Endothelial cell of umbilical vein (primary cell): ENCODE data around the gene PLOD2.

Experiments used
- CTCF ChIP-seq, 2 donors: IDR thresholded peaks; 1 replicate in 1 of 2; 2 replicates in 1 of 2; pipeline ENCODE4 v1.5.1; 2011; ENCODE audit warnings: low read length in 2 of 2, mild to moderate bottlenecking in 2 of 2, moderate library complexity in 2 of 2, control low read depth in 1 of 2, inconsistent platforms in 1 of 2, low read depth in 1 of 2; ENCODE audit not compliant: insufficient read depth in 1 of 2; ENCODE audit errors: extremely low read depth in 1 of 2
- FOS ChIP-seq: IDR thresholded peaks from 2 replicates; pipeline ENCODE4 v1.6.1; 2011; ENCODE audit warnings: mild to moderate bottlenecking, low read length, moderate library complexity, borderline replicate concordance; ENCODE audit not compliant: insufficient read depth
- JUN ChIP-seq: IDR thresholded peaks from 2 replicates; pipeline ENCODE4 v1.6.1; 2011; ENCODE audit warnings: borderline replicate concordance, low read depth; ENCODE audit not compliant: insufficient read length, insufficient read depth
- POLR2A ChIP-seq: IDR thresholded peaks from 2 replicates; pipeline ENCODE4 v1.6.1; 2012; ENCODE audit warnings: low read depth, mild to moderate bottlenecking, control low read depth, low read length
- POLR2AphosphoS5 ChIP-seq: IDR thresholded peaks from 2 replicates; pipeline ENCODE4 v1.6.1; 2012; ENCODE audit warnings: low read depth, mild to moderate bottlenecking, control low read depth, low read length, moderate library complexity; ENCODE audit not compliant: insufficient read depth

DNA sequence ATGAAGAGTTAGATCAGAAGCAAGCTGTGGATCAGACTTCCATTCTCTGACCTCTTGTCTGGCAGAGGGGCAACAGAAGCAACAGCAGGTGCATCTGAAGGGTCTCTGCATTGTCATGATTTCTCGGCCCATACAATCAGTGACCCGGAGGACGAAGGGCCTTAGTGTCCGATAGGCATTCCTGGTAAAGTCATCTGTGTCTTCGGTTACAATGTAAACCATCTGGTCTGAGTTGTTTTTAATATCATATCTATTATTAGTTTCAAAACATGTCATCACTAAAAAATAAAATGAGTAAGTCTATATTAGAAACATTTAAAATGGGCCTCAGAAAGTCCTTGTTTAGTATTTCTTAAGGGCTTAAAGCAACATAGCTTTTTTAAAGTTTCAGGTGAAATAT lies 38.8 kb upstream of the PLOD2 start:
- no peak for TF ChIP-seq CTCF (IDR thresholded peaks at IDR 0.05; ENCODE audit: extremely low read depth in 1 of 2, insufficient read depth in 1 of 2, low read depth in 1 of 2, low read length in 2 of 2)
- no peak for TF ChIP-seq POLR2A
- TF ChIP-seq POLR2AphosphoS5: no peak
- no peak for TF ChIP-seq JUN
- TF ChIP-seq FOS: no peak
